ENCODE data around the gene TMEM242.

GRCh38 chr6:157298216-157298724 is 25.0 kb downstream of the TMEM242 start:
- no peak for TF ChIP-seq CTCF (IDR thresholded peaks at IDR 0.05; ENCODE audit: poor library complexity, severe bottlenecking)
- no peak for TF ChIP-seq EZH2 (IDR thresholded peaks at IDR 0.05; ENCODE audit: borderline replicate concordance, insufficient read depth, low read length, poor library complexity, severe bottlenecking)
- TF ChIP-seq REST (IDR thresholded peaks at IDR 0.05; ENCODE audit: borderline replicate concordance): no peak
- TF ChIP-seq POLR2AphosphoS5 (IDR thresholded peaks at IDR 0.05): no peak
